Keratinocyte (primary cell): Measurements from ENCODE around the gene TMEM123. TPM values are rescaled to one million over a fixed set of nuclear protein-coding genes. Genes with fewer than 3 reads are reported as not detected.
A peak's percentile ranks its signal among the peaks of the same experiment; 100 is the strongest.

Experiments used
- DNase-seq: peaks from one replicate; pipeline ENCODE4 v3.0.0-alpha.2; 2011; ENCODE audit warnings: low read depth, missing footprints, low spot score
- FAIRE-seq: peaks from 2 replicates; lab custom pipeline; 2011; peaks lifted over from hg19 to GRCh38; lab: Jason Lieb, UNC
- H2AFZ ChIP-seq: 2 replicates; pipeline ENCODE4 v1.6.0; 2012; ENCODE audit warnings: low read length, control low read depth, inconsistent platforms; ENCODE audit not compliant: control insufficient read depth
- H3K27ac ChIP-seq: 2 replicates; pipeline ENCODE4 v1.5.1; 2011; ENCODE audit warnings: low read length; ENCODE audit not compliant: control insufficient read depth, insufficient read depth
- H3K27me3 ChIP-seq: 3 replicates; pipeline ENCODE4 v1.6.0; 2011; ENCODE audit warnings: low read length; ENCODE audit not compliant: control insufficient read depth, insufficient read depth; ENCODE audit errors: extremely low read depth
- H3K36me3 ChIP-seq, 2 experiments: 2 replicates in 1 of 2; 3 replicates in 1 of 2; pipeline ENCODE4 v1.5.1; 2011; ENCODE audit warnings: low read length in 2 of 2, mild to moderate bottlenecking in 1 of 2; ENCODE audit not compliant: control insufficient read depth in 2 of 2, insufficient read depth in 2 of 2; ENCODE audit errors: extremely low read depth in 1 of 2
- H3K4me1 ChIP-seq: 3 replicates; pipeline ENCODE4 v1.5.1; 2011; ENCODE audit warnings: low read length; ENCODE audit not compliant: control insufficient read depth, insufficient read depth; ENCODE audit errors: extremely low read depth
- H3K4me2 ChIP-seq: 3 replicates; pipeline ENCODE4 v1.6.0; 2011; ENCODE audit warnings: low read depth, low read length; ENCODE audit not compliant: control insufficient read depth, insufficient read depth; ENCODE audit errors: extremely low read depth
- H3K4me3 ChIP-seq, 3 experiments: fragments of 200-600 bp in 1 of 3; sonication (generic) in 1 of 3; 2 replicates in 2 of 3; 3 replicates in 1 of 3; pipeline ENCODE4 v1.5.1; 2011 to 2016; ENCODE audit warnings: low read length in 3 of 3, mild to moderate bottlenecking in 3 of 3, control low read depth in 2 of 3, inconsistent platforms in 1 of 3, low read depth in 1 of 3, mixed read lengths in 1 of 3, mixed run types in 1 of 3, moderate library complexity in 1 of 3; ENCODE audit not compliant: control insufficient read depth in 2 of 3, insufficient read depth in 2 of 3; ENCODE audit errors: extremely low read depth in 1 of 3
- H3K79me2 ChIP-seq: 2 replicates; pipeline ENCODE4 v1.6.0; 2012; ENCODE audit warnings: low read length; ENCODE audit not compliant: control insufficient read depth, insufficient read depth
- H3K9ac ChIP-seq: 3 replicates; pipeline ENCODE4 v1.6.0; 2011; ENCODE audit warnings: low read length; ENCODE audit not compliant: control insufficient read depth, insufficient read depth; ENCODE audit errors: extremely low read depth
- H3K9me1 ChIP-seq: 3 replicates; pipeline ENCODE4 v1.6.0; 2011; ENCODE audit warnings: low read length; ENCODE audit not compliant: control insufficient read depth, insufficient read depth; ENCODE audit errors: extremely low read depth
- H3K9me3 ChIP-seq: 2 replicates; pipeline ENCODE4 v1.5.1; 2012; ENCODE audit warnings: low read depth, low read length; ENCODE audit not compliant: control insufficient read depth
- H4K20me1 ChIP-seq: 3 replicates; pipeline ENCODE4 v1.6.0; 2011; ENCODE audit warnings: low read length; ENCODE audit not compliant: control insufficient read depth, insufficient read depth; ENCODE audit errors: extremely low read depth
- CTCF ChIP-seq, 3 experiments: IDR thresholded peaks in 1 of 3; conservative IDR thresholded peaks in 1 of 3; optimal IDR thresholded peaks in 1 of 3; 2 replicates in 2 of 3; 3 replicates in 1 of 3; pipeline versions ENCODE3 to v1.5.1; 2011; ENCODE audit warnings: low read length in 3 of 3, mild to moderate bottlenecking in 3 of 3, moderate library complexity in 2 of 3, control low read depth in 1 of 3, inconsistent platforms in 1 of 3; ENCODE audit not compliant: insufficient read depth in 2 of 3; ENCODE audit errors: extremely low read depth in 1 of 3
- EZH2 ChIP-seq: IDR thresholded peaks from one replicate; pipeline ENCODE4 v1.6.1; 2012; ENCODE audit warnings: inconsistent platforms, mild to moderate bottlenecking, low read length, moderate library complexity
- dilution Hi-C: fragments of 300-500 bp; cut with MboI; formaldehyde crosslinking; loops from one replicate; pipeline ENCODE4 v1.7.0; 2020; ENCODE audit warnings: low sequenced_read_pairs; ENCODE audit not compliant: extremely low pct_ligation_motif_present
- polyA plus RNA-seq, 5 experiments: library from polyadenylated mRNA; depleted of rRNA in 3 of 5; stranded (reverse) in 3 of 5; stranded (forward) in 1 of 5; unstranded in 1 of 5; fragments of >200 nt; gene quantifications; 1 replicate in 1 of 5; 2 replicates in 3 of 5; 3 replicates in 1 of 5; pipeline versions ENCODE4 v1.2.1 to v1.2.3, GENCODE V29; 2011 to 2012; ENCODE audit warnings: missing spikeins in 2 of 5, low read depth in 1 of 5, low replicate concordance in 1 of 5

TMEM123 gene
- polyA plus RNA-seq, 1 donor (not counting 4 experiments of a cell fraction or from before 2014, with no cell fraction given) = 408 TPM

GRCh38 chr11:102451041-102451680, 1.4 kb downstream of the TMEM123 start:
- TF ChIP-seq CTCF (optimal IDR thresholded peaks at IDR 0.05 in 1 of 3, IDR thresholded peaks at IDR 0.05 in 1 of 3, conservative IDR thresholded peaks at IDR 0.05 in 1 of 3; ENCODE audit: extremely low read depth in 1 of 3, insufficient read depth in 2 of 3, low read length in 3 of 3) (no peak), EZH2 (no peak)
- Histone ChIP-seq H2AFZ (peak overlapping the region; percentile 62), H3K4me1 (peaks cover 52% of the 10 kb centered on the region), H3K4me2 (peak overlapping the region; percentile 97), H4K20me1 (no peaks in the 10 kb centered on the region), H3K9me1 (no peaks in the 10 kb centered on the region), H3K27ac (peak overlapping the region; percentile 80), H3K36me3 (peaks cover 0 to 5% of the 10 kb centered on the region in 2 experiments), H3K27me3 (no peaks in the 10 kb centered on the region), H3K9me3 (no peaks in the 10 kb centered on the region), H3K79me2 (peaks cover 50% of the 10 kb centered on the region), H3K9ac (peak overlapping the region; percentile 85), H3K4me3 (peak overlapping the region; percentile 88 to 95 (median 90))
- no peak for FAIRE-seq
- no peak for DNase-seq
- dilution Hi-C loops = no loop called here

- peaks cover 44% of the 10 kb centered on the region for H3K4me1 ChIP-seq
- no peak for TF ChIP-seq CTCF (optimal IDR thresholded peaks at IDR 0.05 in 1 of 3, IDR thresholded peaks at IDR 0.05 in 1 of 3, conservative IDR thresholded peaks at IDR 0.05 in 1 of 3; ENCODE audit: extremely low read depth in 1 of 3, insufficient read depth in 2 of 3, low read length in 3 of 3)
- TF ChIP-seq EZH2 = no peak
- no peaks in the 10 kb centered on the region for H4K20me1 ChIP-seq
- FAIRE-seq = peak; percentile 17
- peaks cover 63% of the 10 kb centered on the region for H3K79me2 ChIP-seq
- dilution Hi-C loops = no loop called here
- peak overlapping the region; percentile 97 for H3K4me2 ChIP-seq
- H3K9me1 ChIP-seq = no peaks in the 10 kb centered on the region
- H3K4me3 ChIP-seq = no peak overlapping the region
- no peak overlapping the region for H3K27ac ChIP-seq
- no peak for DNase-seq
- H3K9me3 ChIP-seq = no peaks in the 10 kb centered on the region
- H3K9ac ChIP-seq = no peak overlapping the region
- H2AFZ ChIP-seq = no peak overlapping the region
- H3K36me3 ChIP-seq = peaks cover 0 to 14% of the 10 kb centered on the region in 2 experiments
- no peaks in the 10 kb centered on the region for H3K27me3 ChIP-seq
Observed at GRCh38 chr11:102449651-102450570, 2.7 kb downstream of the TMEM123 start.
